ENCODE results near the gene PDZRN3.

Gene PDZRN3

DNA sequence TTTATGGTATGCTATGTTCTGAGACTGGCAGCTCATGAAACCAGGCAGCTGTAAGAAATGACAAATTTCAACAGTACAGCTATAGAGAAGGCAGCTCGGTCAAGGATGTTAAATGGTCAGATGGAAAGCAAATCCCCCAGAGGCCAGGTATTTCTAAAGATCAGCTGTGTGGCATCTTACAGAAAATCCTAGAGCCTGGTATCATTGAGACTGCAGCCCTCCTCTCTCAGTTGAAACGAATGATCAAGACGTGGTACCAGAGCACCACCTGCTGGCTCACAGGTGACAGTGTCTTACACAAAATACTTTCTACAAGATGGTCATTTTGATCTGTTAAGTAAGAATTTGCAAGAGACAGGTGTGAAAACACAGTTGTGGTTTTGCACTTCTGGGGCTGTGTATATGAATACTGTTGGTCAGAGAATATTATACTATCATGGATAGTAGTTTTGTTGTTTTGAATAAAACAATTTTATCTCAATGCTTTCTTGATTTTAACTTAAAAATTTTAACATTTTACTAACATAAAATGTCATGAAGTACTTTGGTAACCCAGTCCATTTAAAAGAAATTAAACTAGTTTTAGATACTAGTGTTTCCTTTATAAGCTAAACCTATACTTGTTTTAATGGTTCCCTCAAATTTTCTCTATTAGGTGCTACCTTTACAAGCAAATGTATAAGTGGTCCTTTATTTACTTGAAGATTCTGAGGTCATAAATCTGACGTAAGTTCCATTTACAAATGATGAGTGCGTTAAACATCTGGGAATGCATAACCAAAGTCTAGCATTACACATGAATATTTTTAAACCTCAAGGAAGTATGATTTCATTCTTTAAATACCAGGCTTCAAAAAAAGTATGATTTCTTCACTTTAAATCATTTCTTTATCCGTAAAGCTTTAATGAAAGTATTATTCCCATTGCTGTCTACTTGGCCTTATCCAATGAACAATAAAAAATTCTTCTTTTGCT is 121.8 kb downstream of the PDZRN3 start:
- Histone ChIP-seq H3K4me3 (no peak overlapping the region), H3K36me3 (no peaks in the 10 kb centered on the region), H3K27me3 (no peaks in the 10 kb centered on the region), H3K9me3 (no peaks in the 10 kb centered on the region), H3K27ac (peak overlapping the region; percentile 19 to 54), H3K4me1 (peaks cover 0 to 74% (median 19%) of the 10 kb centered on the region in 4 donors)
- peak in 1 of 2 donors; percentile 80 for DNase-seq
- TF ChIP-seq, protein P1, sequence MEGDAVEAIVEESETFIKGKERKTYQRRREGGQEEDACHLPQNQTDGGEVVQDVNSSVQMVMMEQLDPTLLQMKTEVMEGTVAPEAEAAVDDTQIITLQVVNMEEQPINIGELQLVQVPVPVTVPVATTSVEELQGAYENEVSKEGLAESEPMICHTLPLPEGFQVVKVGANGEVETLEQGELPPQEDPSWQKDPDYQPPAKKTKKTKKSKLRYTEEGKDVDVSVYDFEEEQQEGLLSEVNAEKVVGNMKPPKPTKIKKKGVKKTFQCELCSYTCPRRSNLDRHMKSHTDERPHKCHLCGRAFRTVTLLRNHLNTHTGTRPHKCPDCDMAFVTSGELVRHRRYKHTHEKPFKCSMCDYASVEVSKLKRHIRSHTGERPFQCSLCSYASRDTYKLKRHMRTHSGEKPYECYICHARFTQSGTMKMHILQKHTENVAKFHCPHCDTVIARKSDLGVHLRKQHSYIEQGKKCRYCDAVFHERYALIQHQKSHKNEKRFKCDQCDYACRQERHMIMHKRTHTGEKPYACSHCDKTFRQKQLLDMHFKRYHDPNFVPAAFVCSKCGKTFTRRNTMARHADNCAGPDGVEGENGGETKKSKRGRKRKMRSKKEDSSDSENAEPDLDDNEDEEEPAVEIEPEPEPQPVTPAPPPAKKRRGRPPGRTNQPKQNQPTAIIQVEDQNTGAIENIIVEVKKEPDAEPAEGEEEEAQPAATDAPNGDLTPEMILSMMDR (IDR thresholded peaks at IDR 0.05): peak; percentile 79 to 86
- intact Hi-C loops (cut with DNase I; ENCODE audit: low total_unique reads): loop anchor here (5.0 kb wide), 1 partner anchor 401 kb away; no protein-coding TSS in a partner anchor

DNA sequence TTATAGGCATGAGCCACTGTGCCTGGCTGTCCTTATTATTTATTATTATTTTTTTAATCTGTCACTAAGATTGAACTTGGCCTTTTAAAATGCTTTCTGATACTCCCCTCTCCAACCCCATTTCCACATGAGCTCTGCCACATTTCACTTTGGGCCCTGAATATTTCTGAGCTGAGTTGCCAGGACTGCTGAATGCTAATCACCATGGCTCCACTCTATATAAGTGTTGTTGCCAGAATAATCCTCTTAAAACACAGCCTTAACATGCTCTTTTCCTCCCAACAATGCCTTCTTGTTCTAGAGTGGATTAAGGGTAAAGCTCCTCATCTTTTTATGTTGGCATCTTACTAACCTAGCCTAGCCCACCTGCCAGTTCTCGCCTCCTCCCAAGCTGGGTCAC is 124.4 kb downstream of the PDZRN3 start:
- Histone ChIP-seq H3K9me3 (no peaks in the 10 kb centered on the region), H3K36me3 (no peaks in the 10 kb centered on the region), H3K27me3 (no peaks in the 10 kb centered on the region), H3K4me1 (peaks cover 0 to 68% (median 19%) of the 10 kb centered on the region in 4 donors), H3K4me3 (no peak overlapping the region), H3K27ac (no peak overlapping the region)
- TF ChIP-seq, protein P1 (IDR thresholded peaks at IDR 0.05): no peak
- intact Hi-C loops (cut with DNase I; ENCODE audit: low total_unique reads): loop anchor here (5.0 kb wide), 1 partner anchor 398 kb away; no protein-coding TSS in a partner anchor
- no peak for DNase-seq

DNA sequence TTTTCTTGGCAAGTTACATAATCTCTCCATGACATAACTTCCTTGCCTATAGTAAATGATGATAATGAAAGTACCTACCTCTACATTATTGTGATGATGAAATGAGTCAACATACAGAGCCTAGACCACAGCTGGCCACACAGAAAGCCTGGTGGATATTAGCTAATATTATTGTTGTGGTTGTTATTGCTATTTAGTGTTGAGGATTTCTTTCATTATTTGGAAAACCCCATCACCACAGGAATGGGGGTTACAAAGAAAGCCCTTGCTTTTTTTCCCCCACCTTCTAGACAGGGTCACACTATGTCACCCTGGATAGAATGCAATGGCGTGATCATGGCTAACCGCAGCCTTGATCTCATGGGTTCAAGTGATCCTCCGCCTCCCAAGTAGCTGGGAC is 125.0 kb downstream of the PDZRN3 start:
- Histone ChIP-seq H3K4me3 (no peak overlapping the region), H3K4me1 (peaks cover 0 to 68% (median 20%) of the 10 kb centered on the region in 4 donors), H3K9me3 (no peaks in the 10 kb centered on the region), H3K36me3 (no peaks in the 10 kb centered on the region), H3K27ac (no peak overlapping the region), H3K27me3 (no peaks in the 10 kb centered on the region)
- intact Hi-C loops (cut with DNase I; ENCODE audit: low total_unique reads): loop anchor here (5.0 kb wide), 1 partner anchor 397 kb away; no protein-coding TSS in a partner anchor
- DNase-seq: no peak
- TF ChIP-seq, protein P1 (IDR thresholded peaks at IDR 0.05): no peak

DNA sequence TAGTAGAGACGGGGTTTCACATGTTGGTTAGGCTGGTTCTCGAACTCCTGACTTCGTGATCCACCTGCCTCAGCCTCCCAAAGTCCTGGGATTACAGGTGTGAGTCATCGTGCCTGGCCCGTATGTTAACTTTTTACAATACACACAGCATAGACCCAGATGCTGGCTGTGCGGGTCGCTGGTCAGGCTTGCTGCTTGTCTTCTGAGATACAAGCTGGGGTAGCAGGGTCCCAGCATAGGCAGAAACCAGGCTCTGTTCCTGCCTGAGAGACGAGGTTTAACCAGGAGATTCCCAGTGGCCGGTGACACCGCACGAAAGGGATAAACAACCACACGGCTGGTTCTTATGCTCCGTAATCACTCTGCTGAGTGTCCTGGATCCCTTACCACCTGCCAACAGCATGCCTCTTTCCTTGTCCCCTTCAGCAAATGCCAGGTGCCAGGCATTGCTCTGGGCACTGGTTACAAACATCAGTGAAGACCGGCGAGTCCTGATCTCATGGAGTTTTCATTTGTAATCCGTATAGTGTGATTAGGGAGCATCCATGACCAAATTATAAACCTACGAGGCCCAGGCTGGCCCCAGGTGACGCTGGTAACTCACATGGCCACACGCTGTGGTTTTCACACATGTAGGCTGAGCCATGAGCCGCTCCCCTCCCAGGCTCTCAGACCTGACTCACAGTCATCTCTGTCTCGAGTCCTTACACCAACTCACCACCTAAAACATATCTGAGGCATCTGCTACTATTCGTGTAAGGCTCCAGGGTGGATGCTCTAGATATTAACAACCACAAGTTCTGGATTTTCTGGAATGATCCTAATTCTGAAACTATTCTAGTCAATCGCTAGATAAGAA is 125.7 kb downstream of the PDZRN3 start:
- no peaks in the 10 kb centered on the region for H3K36me3 ChIP-seq
- no peak overlapping the region for H3K4me3 ChIP-seq
- no peaks in the 10 kb centered on the region for H3K27me3 ChIP-seq
- peaks cover 0 to 68% (median 20%) of the 10 kb centered on the region in 4 donors for H3K4me1 ChIP-seq
- H3K27ac ChIP-seq: no peak overlapping the region
- intact Hi-C loops (cut with DNase I; ENCODE audit: low total_unique reads): no loop called here
- TF ChIP-seq, protein P1 (IDR thresholded peaks at IDR 0.05): no peak
- no peaks in the 10 kb centered on the region for H3K9me3 ChIP-seq
- DNase-seq: no peak

DNA sequence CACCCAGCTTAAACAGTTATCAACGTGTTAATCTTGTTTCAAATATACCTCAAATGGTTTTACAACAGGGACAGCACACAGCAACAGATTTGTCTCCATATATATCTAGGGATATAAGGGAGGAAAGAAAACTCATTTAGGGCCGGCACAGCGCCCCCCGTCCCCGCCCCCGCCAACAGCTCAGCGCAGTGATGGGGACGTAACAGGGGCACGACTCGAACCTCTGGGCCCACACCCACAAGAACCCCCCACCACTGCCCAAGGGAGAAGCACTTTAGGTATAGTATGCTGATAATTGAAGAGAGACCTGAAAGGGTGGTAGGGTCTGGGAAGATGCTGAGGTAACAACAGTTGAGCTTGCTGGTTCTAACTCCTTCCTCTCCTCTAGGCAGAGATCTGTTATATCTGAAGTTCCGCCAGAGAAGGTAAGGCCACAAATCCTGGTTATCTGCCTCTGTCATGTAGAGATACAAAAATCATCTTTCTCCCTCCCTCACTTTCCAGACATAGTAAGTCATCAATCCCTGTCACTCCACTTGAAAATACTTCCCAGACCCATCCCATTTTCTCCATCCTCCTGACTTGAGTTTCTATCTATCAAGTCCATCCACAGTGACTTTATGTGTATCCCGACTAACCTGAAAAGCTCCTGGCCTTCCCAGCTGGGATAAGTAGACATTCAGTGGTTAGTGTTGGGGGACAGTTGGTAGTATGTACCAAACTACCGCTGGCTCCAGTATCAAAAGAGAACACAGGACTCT is 126.9 kb downstream of the PDZRN3 start:
- no peaks in the 10 kb centered on the region for H3K27me3 ChIP-seq
- H3K4me1 ChIP-seq: peaks cover 0 to 68% (median 24%) of the 10 kb centered on the region in 4 donors
- intact Hi-C loops (cut with DNase I; ENCODE audit: low total_unique reads): no loop called here
- no peak overlapping the region for H3K4me3 ChIP-seq
- DNase-seq: no peak
- H3K36me3 ChIP-seq: no peaks in the 10 kb centered on the region
- TF ChIP-seq, protein P1 (IDR thresholded peaks at IDR 0.05): no peak
- no peaks in the 10 kb centered on the region for H3K9me3 ChIP-seq
- no peak overlapping the region for H3K27ac ChIP-seq

All from tibial artery (tissue), 4 donors.